Smooth muscle cell (in vitro differentiated cells): ENCODE results near the gene PALM2AKAP2. TPM values are rescaled to one million over a fixed set of nuclear protein-coding genes. Genes with fewer than 3 reads are reported as not detected.

Experiments used
- DNase-seq: peaks from one replicate; lab custom pipeline; 2025; ENCODE audit not compliant: unreplicated experiment; lab: John Stamatoyannopoulos, UW
- H2AFZ ChIP-seq: fragments of 200-600 bp; sonication (generic); 2 replicates; pipeline ENCODE4 v1.6.0; 2016; ENCODE audit warnings: antibody characterized with exemption, low read depth, mild to moderate bottlenecking
- H3F3A ChIP-seq: fragments of 200-600 bp; sonication (generic); 2 replicates; pipeline ENCODE4 v1.6.0; 2017; ENCODE audit warnings: antibody characterized with exemption, low read depth
- H3K27ac ChIP-seq: fragments of 200-600 bp; sonication (generic); 2 replicates; pipeline ENCODE4 v1.5.1; 2016; ENCODE audit warnings: low read depth, mild to moderate bottlenecking
- H3K27me3 ChIP-seq: fragments of 200-600 bp; sonication (generic); 2 replicates; pipeline ENCODE4 v1.6.1; 2016; ENCODE audit warnings: low read depth, mild to moderate bottlenecking
- H3K36me3 ChIP-seq: fragments of 200-600 bp; sonication (generic); 2 replicates; pipeline ENCODE4 v1.5.1; 2016; ENCODE audit warnings: low read depth
- H3K4me1 ChIP-seq: fragments of 200-600 bp; sonication (generic); 2 replicates; pipeline ENCODE4 v1.5.1; 2016; ENCODE audit warnings: low read depth
- H3K4me2 ChIP-seq: fragments of 200-600 bp; sonication (generic); 2 replicates; pipeline ENCODE4 v1.6.0; 2016; ENCODE audit warnings: mild to moderate bottlenecking
- H3K4me3 ChIP-seq: fragments of 200-600 bp; sonication (generic); 2 replicates; pipeline ENCODE4 v1.5.1; 2016; ENCODE audit warnings: mild to moderate bottlenecking
- H3K79me2 ChIP-seq: fragments of 200-600 bp; sonication (generic); 2 replicates; pipeline ENCODE4 v1.6.0; 2016; ENCODE audit warnings: low read depth, mild to moderate bottlenecking
- H3K9ac ChIP-seq: fragments of 200-600 bp; sonication (generic); 2 replicates; pipeline ENCODE4 v1.6.0; 2016; ENCODE audit warnings: low read depth
- H3K9me3 ChIP-seq: fragments of 200-600 bp; sonication (generic); replicated peaks from 2 replicates; pipeline ENCODE4 v1.5.1; 2016; ENCODE audit warnings: low read depth
- H4K20me1 ChIP-seq: fragments of 200-600 bp; sonication (generic); 2 replicates; pipeline ENCODE4 v1.6.0; 2016; ENCODE audit warnings: low read depth
- WGBS: methylation state at CpG from one replicate; pipeline ENCODE4 v1.1.7; 2016; ENCODE audit warnings: low lambda C conversion rate; 5-methylcytosine and 5-hydroxymethylcytosine counted together
- polyA plus RNA-seq: library from polyadenylated mRNA; unstranded; fragments of >200 nt; fragmentation: Nextera tagmentation; extraction: Ambion mirVana; gene quantifications from 2 replicates; pipeline ENCODE4 v1.2.1, GENCODE V29; 2016
- total RNA-seq: library from RNA; depleted of rRNA; stranded (reverse); fragments of >200 nt; gene quantifications from 2 replicates; pipeline ENCODE4 v1.2.3, GENCODE V29; 2014
- TF ChIP-seq, protein P1 (sequence below): fragments of 200-600 bp; sonication (generic); IDR thresholded peaks from 2 replicates; pipeline ENCODE4 v1.5.1; 2017; ENCODE audit warnings: borderline replicate concordance, mild to moderate bottlenecking, antibody characterized with exemption; ENCODE audit not compliant: insufficient read depth, poor library complexity, severe bottlenecking

The PALM2AKAP2 gene
- total and polyA plus RNA-seq, 2 experiments from 2014 or later: 5.8 to 9.3 TPM

DNA sequence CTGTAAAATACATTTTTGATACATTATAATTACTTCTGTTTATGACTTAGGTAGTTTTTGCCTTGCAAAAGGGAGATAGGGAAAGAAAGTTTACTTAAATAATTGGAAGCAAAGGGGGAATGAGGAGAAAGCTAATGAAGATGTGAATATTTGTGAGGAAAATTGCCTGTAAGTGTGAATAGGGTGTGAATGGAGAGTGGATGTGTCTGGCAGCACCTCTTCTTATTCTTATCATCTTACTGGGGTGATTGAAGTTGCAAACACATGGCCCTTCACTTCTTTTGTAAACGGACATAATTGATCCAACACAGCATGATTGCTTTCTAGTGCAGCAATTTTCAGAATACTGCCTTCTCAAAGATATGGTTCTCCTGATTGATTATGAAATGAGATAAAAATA is 46.6 kb downstream of the PALM2AKAP2 start:
- 64% methylated on average over 1 of the region's 1 CpG for WGBS
- Histone ChIP-seq H3K4me3 (no peak overlapping the region), H3K36me3 (no peaks in the 10 kb centered on the region), H3K9me3 (no peaks in the 10 kb centered on the region), H3K79me2 (peaks cover 53% of the 10 kb centered on the region), H3K4me2 (no peak overlapping the region), H2AFZ (no peak overlapping the region), H3F3A (no peaks in the 10 kb centered on the region), H3K4me1 (no peaks in the 10 kb centered on the region), H3K27me3 (no peaks in the 10 kb centered on the region), H3K9ac (no peak overlapping the region), H3K27ac (no peak overlapping the region), H4K20me1 (peaks cover 19% of the 10 kb centered on the region)
- TF ChIP-seq, protein P1, sequence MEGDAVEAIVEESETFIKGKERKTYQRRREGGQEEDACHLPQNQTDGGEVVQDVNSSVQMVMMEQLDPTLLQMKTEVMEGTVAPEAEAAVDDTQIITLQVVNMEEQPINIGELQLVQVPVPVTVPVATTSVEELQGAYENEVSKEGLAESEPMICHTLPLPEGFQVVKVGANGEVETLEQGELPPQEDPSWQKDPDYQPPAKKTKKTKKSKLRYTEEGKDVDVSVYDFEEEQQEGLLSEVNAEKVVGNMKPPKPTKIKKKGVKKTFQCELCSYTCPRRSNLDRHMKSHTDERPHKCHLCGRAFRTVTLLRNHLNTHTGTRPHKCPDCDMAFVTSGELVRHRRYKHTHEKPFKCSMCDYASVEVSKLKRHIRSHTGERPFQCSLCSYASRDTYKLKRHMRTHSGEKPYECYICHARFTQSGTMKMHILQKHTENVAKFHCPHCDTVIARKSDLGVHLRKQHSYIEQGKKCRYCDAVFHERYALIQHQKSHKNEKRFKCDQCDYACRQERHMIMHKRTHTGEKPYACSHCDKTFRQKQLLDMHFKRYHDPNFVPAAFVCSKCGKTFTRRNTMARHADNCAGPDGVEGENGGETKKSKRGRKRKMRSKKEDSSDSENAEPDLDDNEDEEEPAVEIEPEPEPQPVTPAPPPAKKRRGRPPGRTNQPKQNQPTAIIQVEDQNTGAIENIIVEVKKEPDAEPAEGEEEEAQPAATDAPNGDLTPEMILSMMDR: no peak
- DNase-seq: no peak

GRCh38 chr9:109828254-109828653 is 48.3 kb downstream of the PALM2AKAP2 start:
- peaks cover 27% of the 10 kb centered on the region for H4K20me1 ChIP-seq
- no peak for DNase-seq
- no peaks in the 10 kb centered on the region for H3K4me1 ChIP-seq
- TF ChIP-seq, protein P1: no peak
- 98% methylated on average over 3 of the region's 3 CpGs for WGBS
- no peak overlapping the region for H3K27ac ChIP-seq
- no peaks in the 10 kb centered on the region for H3K36me3 ChIP-seq
- no peaks in the 10 kb centered on the region for H3K27me3 ChIP-seq
- no peaks in the 10 kb centered on the region for H3K9me3 ChIP-seq
- no peak overlapping the region for H3K4me2 ChIP-seq
- H3K9ac ChIP-seq: no peak overlapping the region
- no peak overlapping the region for H2AFZ ChIP-seq
- H3K79me2 ChIP-seq: peaks cover 36% of the 10 kb centered on the region
- H3K4me3 ChIP-seq: no peak overlapping the region
- H3F3A ChIP-seq: no peaks in the 10 kb centered on the region
